HG02610 (cell line): ENCODE measurements around the gene STX10.

Source experiments
- ATAC-seq: cut with Tn5 transposase; IDR thresholded peaks from one replicate; pipeline ENCODE4 v1.9.1; 2021; ENCODE audit warnings: mild to moderate bottlenecking, moderate library complexity; ENCODE audit not compliant: unreplicated experiment

Gene STX10

GRCh38 chr19:13101590-13102415 is 48.4 kb downstream of the STX10 start:
- no peak for ATAC-seq

GRCh38 chr19:13100841-13101589 is 49.2 kb downstream of the STX10 start:
- no peak for ATAC-seq

GRCh38 chr19:13100031-13100588 is 50.1 kb downstream of the STX10 start:
- ATAC-seq = peak; percentile 35

GRCh38 chr19:13099073-13099999 is 50.8 kb downstream of the STX10 start:
- ATAC-seq = no peak

GRCh38 chr19:13098277-13099072 is 51.7 kb downstream of the STX10 start:
- no peak for ATAC-seq

- no peak for ATAC-seq
These were observed 52.5 kb downstream of the STX10 start for GRCh38 chr19:13097463-13098258.

GRCh38 chr19:13097033-13097462 is 53.1 kb downstream of the STX10 start:
- no peak for ATAC-seq

GRCh38 chr19:13095934-13096927 is 53.9 kb downstream of the STX10 start:
- ATAC-seq = no peak

- no peak for ATAC-seq
These were observed 54.8 kb downstream of the STX10 start for GRCh38 chr19:13095393-13095784.

GRCh38 chr19:13094771-13095392 is 55.3 kb downstream of the STX10 start:
- no peak for ATAC-seq

GRCh38 chr19:13094106-13094504 is 56.1 kb downstream of the STX10 start:
- ATAC-seq = no peak
